Pons (tissue), 1 donor: ENCODE measurements around the gene DCLRE1C.
"Not testable (repeated sequence)": the region's sequence is repeated elsewhere in the genome, so short reads cannot be mapped to it uniquely, and the experiment has no call there.

Experiments used
- DNase-seq: peaks from one replicate; pipeline ENCODE4 v3.0.0-alpha.2; 2016; ENCODE audit warnings: low spot score

Gene DCLRE1C

GRCh38 chr10:14954001-14954770 is at the start of gene DCLRE1C:
DCLRE1C (minus strand) TSS chr10:14954096; CDS start chr10:14954010, 86 bp downstream.
- DNase-seq: peak; percentile 89

GRCh38 chr10:14995964-14996565 is 42.2 kb upstream of the DCLRE1C start:
- no peak for DNase-seq

GRCh38 chr10:14993500-14994455 is 39.9 kb upstream of the DCLRE1C start:
- DNase-seq: not testable (repeated sequence)

- not testable (repeated sequence) for DNase-seq
Measured at GRCh38 chr10:14992336-14992735, 38.4 kb upstream of the DCLRE1C start.

GRCh38 chr10:14991035-14991749 is 37.3 kb upstream of the DCLRE1C start:
- not testable (repeated sequence) for DNase-seq

GRCh38 chr10:14989552-14989951 is 35.7 kb upstream of the DCLRE1C start:
- DNase-seq: not testable (repeated sequence)

- DNase-seq: no peak
Measured at GRCh38 chr10:14982744-14983143, 28.8 kb upstream of the DCLRE1C start.

GRCh38 chr10:14975672-14976273 is 21.9 kb upstream of the DCLRE1C start:
- DNase-seq: no peak

- DNase-seq: not testable (repeated sequence)
Measured at GRCh38 chr10:14974153-14974998, 20.5 kb upstream of the DCLRE1C start.

- DNase-seq: no peak
Measured at GRCh38 chr10:14971867-14972448, 18.1 kb upstream of the DCLRE1C start.

GRCh38 chr10:14967897-14968296 is 14.0 kb upstream of the DCLRE1C start:
- no peak for DNase-seq

GRCh38 chr10:14959221-14960057 is 5.5 kb upstream of the DCLRE1C start, which contains the start of gene MEIG1:
MEIG1 (plus strand) TSS chr10:14959388; CDS start chr10:14966469, 7,081 bp downstream.
- DNase-seq: peak; percentile 92

- DNase-seq: no peak
Measured at GRCh38 chr10:14958872-14959220, 5.0 kb upstream of the DCLRE1C start.

GRCh38 chr10:14954934-14955333 is 1.0 kb upstream of the DCLRE1C start:
- DNase-seq: no peak

- peak; percentile 28 for DNase-seq
Measured at GRCh38 chr10:14953424-14954000, 384 bp downstream of the DCLRE1C start.

- no peak for DNase-seq
Measured at GRCh38 chr10:14952851-14953423, 959 bp downstream of the DCLRE1C start.

GRCh38 chr10:14949291-14949690 is 4.6 kb downstream of the DCLRE1C start:
- DNase-seq: no peak

GRCh38 chr10:14947268-14947667 is 6.6 kb downstream of the DCLRE1C start:
- DNase-seq: no peak
